M059J (cell line): ENCODE results near the gene ATP8B4. TPM values are rescaled to one million over a fixed set of nuclear protein-coding genes. Genes with fewer than 3 reads are reported as not detected.

Experiments used
- DNase-seq: peaks from one replicate; pipeline ENCODE4 v3.0.0-alpha.2; 2012; ENCODE audit warnings: low read depth
- total RNA-seq: library from RNA; depleted of rRNA; stranded (reverse); fragments of >200 nt; shearing (Covaris generic); gene quantifications from 2 replicates; pipeline ENCODE4 v1.2.3, GENCODE V29; 2014

The ATP8B4 gene
- total RNA-seq, 1 experiment from 2014 or later: 2.1 TPM

DNA sequence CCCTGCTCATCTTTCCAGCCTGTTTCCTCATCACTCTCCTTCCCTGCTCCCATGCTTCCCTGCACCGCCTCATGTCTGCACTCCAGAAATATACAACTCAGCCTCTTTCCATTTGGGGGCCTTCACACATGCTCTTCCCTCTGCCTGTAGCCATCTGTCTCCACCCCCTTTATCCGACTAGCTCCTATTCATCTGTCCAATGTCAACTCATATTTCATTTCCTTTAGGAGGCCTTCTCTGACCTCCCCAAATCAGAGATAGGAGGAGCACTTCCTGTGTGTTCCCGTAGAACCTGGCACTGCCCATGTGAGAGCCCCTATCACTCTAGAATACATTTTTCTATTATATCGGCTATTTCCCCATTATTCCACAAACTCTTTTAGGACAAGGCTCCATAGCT is 10.6 kb downstream of the ATP8B4 start:
- no peak for DNase-seq

DNA sequence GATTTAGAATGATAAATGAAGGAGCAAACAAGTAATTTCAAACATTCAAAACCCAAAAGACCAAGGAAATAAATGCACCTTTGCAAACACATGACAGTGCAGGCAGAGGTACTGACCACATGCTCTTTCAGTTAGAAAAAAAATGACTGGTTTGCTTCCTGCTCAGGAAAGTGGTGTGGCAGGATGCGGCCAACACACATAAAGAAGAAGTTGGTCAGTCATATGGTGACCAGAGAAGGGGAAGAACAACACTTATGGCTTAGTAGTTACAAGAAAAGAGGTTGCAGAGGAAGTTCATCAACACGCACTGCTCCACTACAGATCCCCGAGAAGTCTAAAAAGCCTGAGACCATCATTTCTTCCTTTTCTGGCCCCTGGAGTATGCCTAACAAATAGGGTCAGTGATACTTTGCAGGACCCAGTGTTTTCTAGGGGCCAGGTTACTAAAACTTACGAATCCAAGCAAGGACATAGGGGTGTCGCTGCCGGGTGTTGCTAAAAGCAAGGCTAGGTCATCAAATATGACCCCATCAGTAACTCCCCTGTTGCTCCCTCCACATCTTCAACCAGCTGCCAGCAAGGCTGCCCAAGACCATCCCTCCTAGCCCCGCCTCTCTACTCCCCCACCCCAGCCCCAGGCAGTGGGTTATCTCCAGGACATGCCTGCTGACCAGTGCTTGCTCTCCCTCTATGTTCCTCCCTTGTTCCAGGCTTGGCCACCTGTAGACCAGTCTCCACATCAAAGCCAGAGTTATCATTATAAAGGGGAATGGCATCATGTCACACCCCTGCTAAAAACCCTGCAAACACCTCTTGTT is 11.2 kb downstream of the ATP8B4 start:
- DNase-seq: no peak

DNA sequence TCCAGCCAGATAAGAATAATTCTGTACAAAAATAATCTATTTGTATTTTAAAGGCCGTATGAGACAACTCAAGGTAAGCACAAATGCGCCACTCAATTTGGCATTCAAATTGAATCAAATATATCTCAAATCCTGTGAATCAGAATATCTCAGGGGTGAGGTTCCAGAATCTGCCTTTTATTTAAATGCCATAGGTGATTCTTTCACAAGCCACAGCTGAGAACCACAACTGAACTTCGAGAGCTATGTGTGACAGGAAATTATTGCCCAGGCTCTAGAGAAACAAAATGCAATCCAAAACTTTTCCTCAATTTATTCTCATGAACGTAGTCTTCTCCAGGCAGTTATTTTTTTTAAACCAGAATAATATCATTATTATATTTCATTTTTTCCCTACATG is 11.9 kb downstream of the ATP8B4 start:
- no peak for DNase-seq

DNA sequence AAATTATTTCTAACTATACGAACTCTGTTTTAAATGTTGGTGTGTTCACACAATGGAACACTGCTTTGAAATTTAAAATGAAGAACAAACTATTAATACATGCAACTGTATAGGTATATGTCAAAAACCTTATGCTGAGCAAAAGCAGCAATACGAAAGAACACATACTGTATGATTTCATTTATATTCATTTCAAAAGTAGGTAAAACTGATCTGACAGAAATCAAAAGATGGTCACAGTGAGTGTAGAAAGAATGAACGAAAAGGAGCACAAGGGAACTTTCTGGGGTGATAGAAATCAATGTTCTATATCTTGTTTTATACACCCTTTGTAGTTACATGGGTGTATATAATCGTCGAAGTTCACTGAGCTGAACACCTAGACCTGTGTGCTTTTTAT is 12.6 kb downstream of the ATP8B4 start:
- DNase-seq: no peak

DNA sequence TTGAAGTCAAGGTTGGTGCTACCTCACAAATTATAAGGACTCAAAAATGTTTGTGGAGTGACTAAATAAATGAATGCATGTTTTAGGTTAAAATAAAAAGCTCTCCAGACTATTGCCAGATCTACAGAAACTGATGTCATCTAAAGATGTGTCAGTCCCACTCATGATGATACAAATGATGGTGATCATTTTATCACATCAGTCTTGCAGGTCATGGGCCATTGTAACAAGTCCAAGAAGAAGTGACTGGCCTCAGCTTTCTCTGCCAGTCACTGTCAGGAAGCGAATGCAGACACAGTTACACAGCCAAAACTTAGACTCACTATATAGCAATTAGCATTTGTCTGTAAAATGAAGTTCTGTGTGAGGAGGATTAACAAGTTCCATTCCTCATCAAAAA is 18.5 kb downstream of the ATP8B4 start:
- DNase-seq: no peak

DNA sequence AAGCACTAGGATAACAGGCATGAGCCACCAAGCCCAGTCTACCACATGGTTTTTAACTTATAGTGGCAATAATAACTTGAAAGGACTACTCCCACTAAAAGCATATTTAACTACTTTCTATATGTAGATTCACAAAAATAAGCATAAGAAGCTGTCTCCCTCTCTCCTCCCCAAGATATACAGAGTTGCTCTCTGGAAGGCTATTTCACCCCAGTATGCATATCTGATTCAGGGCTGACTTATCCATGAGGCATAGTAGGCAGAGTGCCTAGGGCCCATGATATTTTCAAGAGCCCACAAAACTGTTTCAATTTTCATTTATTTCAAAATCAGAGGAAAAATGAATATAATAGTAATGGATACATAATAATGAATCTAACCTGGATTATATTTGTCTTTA is 20.5 kb downstream of the ATP8B4 start:
- no peak for DNase-seq

DNA sequence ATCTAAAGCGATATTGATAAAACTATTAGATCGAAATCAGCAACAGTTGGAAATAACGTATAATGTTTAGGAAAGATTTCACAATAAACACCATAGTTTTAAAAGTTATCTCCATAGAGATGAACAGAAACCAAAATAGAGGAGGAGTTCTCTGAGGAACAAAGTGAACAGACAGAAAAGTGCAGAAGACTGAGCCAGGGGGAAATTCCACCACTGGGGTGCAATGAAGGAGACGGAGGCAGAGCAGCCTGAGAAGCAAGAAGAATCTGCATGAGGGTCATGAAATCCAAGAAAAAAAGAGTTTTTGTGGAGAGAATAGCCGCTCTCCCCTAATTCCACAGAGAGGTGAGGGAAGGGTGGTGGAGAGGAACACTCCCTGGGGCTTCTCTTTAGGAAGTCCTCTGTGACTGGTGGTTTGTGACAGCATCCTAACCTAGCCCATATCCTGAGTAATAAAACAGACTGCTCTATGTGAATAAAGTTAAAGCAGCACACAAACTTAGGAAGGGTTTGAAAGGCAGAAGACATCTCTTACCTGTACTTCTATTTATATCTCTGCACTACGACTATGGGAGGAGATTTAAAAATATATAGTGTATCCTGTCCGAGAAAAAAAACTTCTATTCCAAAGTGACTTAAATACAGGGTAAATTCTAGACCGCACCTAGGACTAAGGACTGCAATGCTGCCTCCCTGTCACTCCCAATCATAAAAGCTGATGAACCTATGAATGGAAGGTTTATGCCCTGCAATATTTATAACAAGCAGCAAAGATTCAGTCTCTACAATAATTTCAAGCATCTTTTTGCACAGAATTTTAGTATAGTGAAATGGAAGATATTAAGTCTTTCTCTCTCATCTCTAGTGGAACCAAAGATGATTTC is 22.9 kb downstream of the ATP8B4 start:
- DNase-seq: no peak

DNA sequence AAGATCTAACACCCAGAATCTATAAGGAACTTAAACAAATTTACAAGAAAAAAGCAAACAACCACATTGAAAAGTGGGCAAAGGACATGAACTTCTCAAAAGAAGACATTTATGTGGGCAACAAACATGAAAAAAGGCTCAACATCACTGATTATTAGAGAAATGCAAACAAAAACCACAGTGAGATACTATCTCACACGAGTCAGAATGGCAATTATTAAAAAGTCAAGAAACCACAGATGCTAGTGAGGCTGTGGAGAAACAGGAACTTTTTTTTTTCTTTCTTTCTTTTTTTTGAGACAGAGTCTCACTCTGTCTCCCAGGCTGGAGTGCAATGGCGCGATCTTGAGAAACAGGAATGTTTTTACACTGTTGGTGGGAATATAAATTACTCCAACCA is 29.6 kb downstream of the ATP8B4 start:
- DNase-seq: peak; percentile 28

DNA sequence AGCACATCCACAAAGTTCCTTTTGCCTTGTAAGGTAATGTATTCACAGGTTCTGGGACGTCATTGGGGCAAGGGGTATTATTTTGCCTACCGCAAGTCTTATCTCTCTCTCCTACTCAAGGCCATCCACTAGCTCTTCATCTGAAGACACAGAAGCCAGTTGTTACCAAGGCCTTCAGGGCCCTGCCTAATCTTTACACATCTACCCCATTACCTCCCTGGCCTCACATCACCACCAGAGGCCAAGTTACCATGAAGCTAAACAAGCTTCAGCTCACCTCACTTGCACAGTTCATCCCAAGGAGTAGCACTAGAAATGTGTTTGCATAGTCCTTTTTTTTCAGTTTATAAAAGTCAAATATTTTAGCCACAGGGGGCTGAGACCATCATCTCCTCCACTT is 34.1 kb downstream of the ATP8B4 start:
- DNase-seq: no peak

DNA sequence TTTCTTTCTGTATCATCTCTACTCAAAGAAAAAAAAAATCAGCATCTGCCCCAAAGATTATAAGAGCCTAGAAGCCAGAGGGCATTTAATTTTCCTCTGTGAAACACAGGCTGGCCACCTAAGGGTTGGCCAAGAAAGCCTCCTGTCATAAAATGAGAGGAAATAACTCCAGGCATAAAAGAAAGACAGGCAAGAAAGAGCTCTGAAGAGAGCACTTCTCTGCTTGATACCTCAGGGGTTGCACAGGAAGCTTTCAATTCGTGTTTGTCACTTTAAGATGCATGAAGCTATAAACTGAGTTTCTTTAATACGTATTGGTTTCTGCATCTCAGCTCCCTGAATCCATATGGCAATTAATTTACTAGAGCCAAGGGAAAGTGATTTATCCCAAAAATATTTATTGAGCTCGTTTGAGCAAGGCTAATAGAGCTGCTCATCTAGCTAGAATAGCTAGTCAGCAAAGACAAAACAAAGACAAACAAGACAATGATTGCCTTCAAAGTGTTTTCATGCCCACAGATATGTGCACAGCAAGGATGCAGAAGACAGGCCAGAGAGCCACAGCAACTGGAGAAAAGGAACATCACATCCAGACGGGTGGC is 35.5 kb downstream of the ATP8B4 start:
- no peak for DNase-seq

DNA sequence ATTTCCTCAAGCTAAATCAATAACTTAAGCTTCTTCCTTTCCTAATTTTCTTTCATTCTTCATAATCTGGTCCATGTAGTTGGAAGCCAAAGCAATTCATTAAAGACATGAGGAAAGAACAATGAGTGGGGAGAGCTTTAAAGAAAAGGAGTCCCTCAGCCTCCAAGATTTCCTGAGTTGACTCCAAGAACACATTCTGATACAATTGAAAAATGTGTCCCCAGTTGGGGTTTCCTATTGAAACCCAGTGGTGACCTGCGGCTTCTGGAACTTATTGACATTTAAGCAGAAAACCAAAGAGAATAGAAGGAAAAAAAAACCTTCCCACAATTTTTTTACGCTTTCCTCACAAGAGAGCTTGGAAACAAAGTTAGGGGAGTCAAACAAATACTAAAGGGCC is 37.0 kb downstream of the ATP8B4 start:
- no peak for DNase-seq

DNA sequence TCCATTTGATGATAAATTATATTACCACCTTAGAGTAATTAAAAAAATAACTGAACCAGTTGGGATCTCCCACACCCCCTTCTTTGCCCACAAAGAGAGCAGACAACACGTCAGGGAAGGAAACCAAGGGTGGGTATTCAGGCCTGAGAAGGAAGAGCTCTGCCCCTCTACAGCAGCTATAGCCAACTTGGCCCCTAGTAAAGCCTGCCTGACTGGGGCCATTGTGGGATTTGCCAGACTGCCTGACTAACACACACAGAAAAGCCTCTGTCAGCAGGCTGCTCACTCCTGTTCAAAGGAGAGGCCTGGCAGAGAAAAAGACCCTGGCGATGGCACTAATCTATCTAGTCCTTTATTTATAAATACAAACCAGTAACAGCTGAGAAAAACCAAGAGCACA is 41.4 kb downstream of the ATP8B4 start:
- no peak for DNase-seq

DNA sequence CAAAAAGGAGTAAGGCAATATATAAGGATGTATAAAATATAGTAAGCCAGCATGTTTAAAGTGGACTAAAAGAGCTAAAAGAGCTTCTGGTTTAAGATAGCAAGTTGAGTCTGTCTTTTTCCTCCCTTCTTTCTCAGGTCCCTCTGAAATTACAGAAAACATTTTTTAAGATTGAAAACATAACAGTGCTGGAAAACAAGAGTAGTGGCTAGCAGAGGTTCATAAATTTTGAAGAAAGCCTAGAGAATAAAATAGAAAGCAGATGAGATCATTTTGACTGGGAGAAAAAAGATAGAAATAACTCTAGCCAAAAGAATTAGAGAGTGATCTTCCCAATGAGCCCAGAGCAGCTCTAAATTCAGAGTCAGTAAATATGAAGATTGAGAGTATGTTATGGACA is 41.9 kb downstream of the ATP8B4 start:
- DNase-seq: no peak

DNA sequence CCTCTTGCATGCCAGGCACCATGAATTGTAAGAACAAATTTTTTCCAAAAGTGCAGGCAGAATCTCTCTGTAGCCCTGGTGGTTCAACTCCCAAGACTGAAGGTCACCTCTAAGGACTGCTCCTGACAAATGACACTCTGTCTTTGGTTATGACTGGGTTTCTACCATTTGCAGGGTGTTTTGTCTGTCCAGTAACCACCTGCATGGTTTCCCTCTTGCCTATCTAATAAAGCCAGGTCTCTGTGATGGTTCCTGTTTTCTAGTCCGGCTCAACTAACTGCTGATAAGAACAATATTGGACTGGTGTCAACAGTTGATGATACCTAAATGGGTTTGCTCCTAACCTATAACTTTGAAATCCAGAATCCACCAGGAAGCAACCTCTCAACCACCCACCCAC is 43.7 kb downstream of the ATP8B4 start:
- DNase-seq: no peak

DNA sequence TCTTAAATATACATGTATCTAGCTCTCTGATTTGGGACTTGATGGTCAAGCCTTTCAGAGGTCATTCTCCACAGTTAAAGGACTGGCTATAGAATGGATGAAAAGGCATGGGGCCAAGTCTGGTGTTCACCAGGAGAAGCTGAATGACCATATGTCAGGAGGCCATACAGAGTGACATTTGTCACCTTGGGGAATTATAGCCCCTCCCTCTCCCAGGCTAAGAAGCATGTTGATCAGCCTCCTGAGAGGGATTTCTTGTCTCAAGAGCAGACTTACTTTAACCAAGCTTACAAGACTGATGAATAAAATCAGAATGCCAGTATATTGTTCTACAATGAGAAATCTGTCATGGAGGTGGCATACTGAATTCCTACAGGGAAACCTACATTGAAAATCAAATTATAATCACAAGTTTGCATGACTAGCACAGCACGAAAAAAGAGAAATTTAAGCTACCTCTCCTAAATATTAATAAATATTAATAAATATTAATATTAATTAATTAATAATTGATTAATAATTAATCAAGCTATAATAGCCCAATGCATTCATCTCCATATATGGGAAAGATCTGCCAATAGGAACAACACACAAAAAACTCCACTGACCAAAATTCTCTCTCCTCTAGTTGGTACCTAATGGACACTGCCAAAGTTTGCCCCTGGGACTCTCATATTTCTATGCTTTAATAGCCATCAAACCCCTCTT is 47.3 kb downstream of the ATP8B4 start:
- DNase-seq: no peak

DNA sequence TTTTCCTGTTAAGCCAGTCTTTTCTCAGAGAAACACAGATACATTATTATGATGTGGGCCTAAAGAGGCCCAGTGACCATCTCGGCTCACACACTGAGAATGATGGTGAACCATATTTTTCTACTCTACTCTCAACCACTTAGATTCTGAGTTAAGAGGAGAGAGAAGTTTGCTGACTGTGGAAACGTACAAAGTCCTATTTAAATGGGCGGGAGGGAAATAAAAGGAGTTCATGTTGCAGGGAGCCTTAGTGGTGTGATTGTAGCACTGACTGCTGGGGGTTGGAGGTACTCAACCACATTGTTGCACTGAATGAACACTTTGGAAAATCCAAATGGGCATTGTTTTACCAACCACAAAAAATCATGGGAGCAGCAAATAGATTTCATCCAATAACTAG is 51.0 kb downstream of the ATP8B4 start:
- no peak for DNase-seq

DNA sequence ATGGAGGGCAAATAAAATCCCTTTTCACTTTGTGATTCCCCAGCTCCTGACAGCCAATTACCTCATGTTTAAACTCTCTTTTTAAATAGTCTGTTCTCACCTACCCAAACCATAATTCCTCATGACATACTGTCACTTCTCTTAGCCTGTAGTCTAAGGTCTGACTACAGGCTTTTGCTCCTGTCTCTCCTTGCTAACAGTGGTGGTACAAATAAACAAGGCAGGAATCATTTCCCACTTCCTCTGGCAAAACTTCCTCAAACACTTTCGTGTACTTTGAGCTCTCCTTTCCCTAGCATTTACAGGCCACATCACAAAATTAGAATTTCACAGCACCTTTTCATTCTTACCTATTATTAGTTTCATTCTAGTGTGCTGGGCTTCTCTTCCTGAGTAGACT is 51.8 kb downstream of the ATP8B4 start:
- no peak for DNase-seq

DNA sequence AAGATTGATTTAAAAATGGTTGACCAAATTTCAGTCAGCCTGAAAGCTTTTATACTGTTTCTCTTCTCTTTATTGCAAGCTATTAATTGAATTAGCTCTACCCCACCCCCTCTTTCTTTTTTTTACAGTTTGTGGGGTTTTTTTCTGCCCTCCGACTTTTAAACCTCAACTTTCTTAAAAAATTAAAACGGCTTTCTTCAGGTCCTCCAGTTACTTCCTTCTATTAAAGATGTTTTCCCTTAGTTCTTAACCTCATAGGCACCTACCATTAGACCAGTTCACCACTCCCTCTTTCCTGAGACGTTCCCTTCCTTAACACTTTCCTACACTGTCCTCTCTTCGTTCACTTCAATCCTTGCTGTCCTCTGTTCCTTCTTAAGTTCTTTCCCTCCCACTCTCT is 52.4 kb downstream of the ATP8B4 start:
- DNase-seq: no peak

DNA sequence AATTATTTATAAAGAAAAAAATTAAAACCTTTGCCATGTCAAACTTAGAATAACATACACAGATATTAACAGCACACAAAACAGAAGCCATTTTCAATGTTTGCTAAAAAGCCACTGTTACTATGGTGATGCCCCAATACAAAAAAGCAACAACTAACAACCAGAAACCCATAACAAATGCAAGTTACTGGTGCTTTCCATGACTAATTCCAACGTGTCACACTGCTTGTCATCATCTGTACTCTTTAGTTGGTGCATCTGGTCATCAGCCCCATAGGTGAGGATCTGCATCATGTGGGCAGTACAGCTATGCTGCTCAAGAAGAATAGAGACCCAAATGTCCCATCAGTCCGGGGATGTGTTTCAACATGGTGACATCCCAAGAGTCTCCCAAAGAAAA is 52.8 kb downstream of the ATP8B4 start:
- peak; percentile 92 for DNase-seq

DNA sequence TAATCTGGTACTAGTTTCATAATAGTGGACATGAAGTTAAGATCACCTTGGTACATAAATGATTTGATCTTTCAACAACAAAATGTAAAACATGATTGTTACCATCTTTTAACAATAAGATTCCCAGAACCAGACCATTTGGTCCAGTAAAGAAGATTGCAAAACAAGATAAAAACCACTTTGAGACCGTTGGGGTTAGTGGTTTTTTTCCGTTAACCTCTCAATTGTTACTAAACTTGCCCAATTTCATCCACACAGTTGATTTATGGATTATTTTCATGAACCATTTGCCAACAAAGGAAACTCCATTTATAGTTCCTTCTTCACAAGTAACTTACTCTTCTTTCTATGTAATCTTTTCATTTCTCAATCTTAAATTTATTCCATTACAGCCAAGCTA is 53.8 kb downstream of the ATP8B4 start:
- peak; percentile 49 for DNase-seq

DNA sequence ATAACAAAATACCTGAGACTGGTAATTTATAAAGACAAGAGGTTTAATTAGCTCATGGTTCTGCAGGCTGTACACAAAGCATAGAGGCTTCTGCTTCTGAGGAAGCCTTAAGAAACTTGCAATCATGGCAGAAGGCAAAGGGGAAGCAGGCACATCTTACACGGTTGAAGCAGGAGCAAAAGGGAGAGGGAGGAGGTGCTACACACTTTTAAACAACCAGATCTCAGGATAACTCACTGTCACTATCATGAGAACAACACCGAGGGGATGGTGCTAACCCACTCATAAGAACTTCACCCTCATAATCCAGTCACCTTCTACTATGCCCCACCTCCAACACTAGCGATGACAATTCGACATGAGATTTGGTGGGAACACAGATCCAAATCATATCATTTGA is 54.4 kb downstream of the ATP8B4 start:
- DNase-seq: no peak

DNA sequence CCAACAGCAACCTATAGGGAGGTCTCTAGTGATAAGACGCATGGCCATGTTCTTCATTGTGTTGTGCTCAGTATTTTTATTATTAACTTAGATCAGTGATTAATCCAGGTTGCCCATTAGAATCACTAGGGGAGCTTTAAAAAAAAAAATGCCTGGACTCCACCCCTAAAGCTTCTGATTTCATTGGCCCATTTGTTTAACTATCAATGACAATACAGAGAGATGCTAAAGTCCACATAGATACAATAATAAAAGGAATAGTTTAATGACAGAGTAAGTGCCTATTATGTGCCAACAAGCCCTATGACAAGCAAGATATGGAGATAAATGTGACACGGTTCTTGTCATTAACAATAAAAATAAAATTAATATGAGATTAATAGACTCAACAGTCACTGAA is 55.8 kb downstream of the ATP8B4 start:
- no peak for DNase-seq
